H1 (cell line): Measurements from ENCODE around the gene PRKN. TPM values are rescaled to one million over a fixed set of nuclear protein-coding genes. Genes with fewer than 3 reads are reported as not detected.

Experiments used
- CTCF ChIA-PET: fragments of 300-600 bp; sonication (Branson Sonifier 250); formaldehyde crosslinking; loops from one replicate; lab custom pipeline; 2021; ENCODE audit not compliant: partially characterized antibody; lab: Charles Lee
- POLR2A ChIA-PET: fragments of 300-600 bp; sonication (Branson Sonifier 250); formaldehyde crosslinking; loops from one replicate; lab custom pipeline; 2021; ENCODE audit warnings: inconsistent platforms; ENCODE audit not compliant: partially characterized antibody; lab: Charles Lee
- DNase-seq, 2 experiments: peaks; one replicate each; pipeline versions ENCODE4 v3.0.0 to v3.0.0-alpha.2; 2010 to 2022; ENCODE audit warnings: low spot score in 2 of 2, low read depth in 1 of 2, mixed read lengths in 1 of 2
- FAIRE-seq: peaks from 2 replicates; lab custom pipeline; 2011; peaks lifted over from hg19 to GRCh38; lab: Jason Lieb, UNC
- H2AFZ ChIP-seq: 2 replicates; pipeline ENCODE4 v1.8.1; 2012; ENCODE audit warnings: low read length, inconsistent platforms
- H2AK5ac ChIP-seq: 2 replicates; pipeline ENCODE4 v1.6.1; 2013; ENCODE audit warnings: low read depth, low read length
- H2BK120ac ChIP-seq: replicated peaks from 2 replicates; pipeline ENCODE3; 2013; ENCODE audit warnings: low read depth, low read length, inconsistent platforms
- H2BK12ac ChIP-seq: 2 replicates; pipeline ENCODE4 v1.6.1; 2013; ENCODE audit warnings: low read depth, low read length
- H2BK15ac ChIP-seq: 2 replicates; pipeline ENCODE4 v1.6.1; 2013; ENCODE audit warnings: low read length
- H2BK20ac ChIP-seq: 2 replicates; pipeline ENCODE4 v1.6.1; 2013; ENCODE audit warnings: low read length
- H2BK5ac ChIP-seq: 2 replicates; pipeline ENCODE4 v1.6.1; 2013; ENCODE audit warnings: low read depth, low read length
- H3K14ac ChIP-seq: 2 replicates; pipeline ENCODE4 v1.6.1; 2013; ENCODE audit warnings: inconsistent platforms; ENCODE audit not compliant: insufficient read length
- H3K18ac ChIP-seq: 2 replicates; pipeline ENCODE4 v1.6.1; 2013; ENCODE audit warnings: low read length; ENCODE audit errors: extremely low read depth
- H3K23ac ChIP-seq: 2 replicates; pipeline ENCODE4 v1.6.1; 2013; ENCODE audit warnings: inconsistent platforms; ENCODE audit not compliant: insufficient read length
- H3K23me2 ChIP-seq: 2 replicates; pipeline ENCODE4 v1.6.1; 2013; ENCODE audit warnings: low read depth, low read length
- H3K27ac ChIP-seq: 2 replicates; pipeline ENCODE4 v1.6.1; 2011; ENCODE audit warnings: low read depth, low read length, inconsistent platforms
- H3K27me3 ChIP-seq, 4 experiments: replicated peaks in 1 of 4; 1 replicate in 1 of 4; 2 replicates in 3 of 4; pipeline versions ENCODE4 v1.6.1 to v1.8.1; 2011 to 2013; ENCODE audit warnings: low read length in 3 of 4, mild to moderate bottlenecking in 3 of 4, inconsistent platforms in 2 of 4, mixed read lengths in 2 of 4, moderate library complexity in 1 of 4; ENCODE audit not compliant: control insufficient read depth in 3 of 4, insufficient read depth in 3 of 4; ENCODE audit errors: extremely low read depth in 1 of 4
- H3K36me3 ChIP-seq, 4 experiments: 2 replicates each; pipeline versions ENCODE4 v1.6.1 to v1.8.1; 2011 to 2013; ENCODE audit warnings: mild to moderate bottlenecking in 4 of 4, low read length in 3 of 4, moderate library complexity in 2 of 4, control low read depth in 1 of 4, inconsistent platforms in 1 of 4; ENCODE audit not compliant: insufficient read depth in 4 of 4, control insufficient read depth in 2 of 4
- H3K4ac ChIP-seq: replicated peaks from 2 replicates; pipeline ENCODE3; 2013; ENCODE audit warnings: low read length, low read depth, mixed read lengths, inconsistent platforms; ENCODE audit not compliant: insufficient read length
- H3K4me1 ChIP-seq, 4 experiments: replicated peaks in 1 of 4; 1 replicate in 1 of 4; 2 replicates in 3 of 4; pipeline versions ENCODE4 v1.6.1 to v1.8.1; 2011 to 2013; ENCODE audit warnings: low read length in 3 of 4, inconsistent platforms in 2 of 4, mixed read lengths in 1 of 4; ENCODE audit not compliant: insufficient read depth in 4 of 4, control insufficient read depth in 3 of 4
- H3K4me2 ChIP-seq, 2 experiments: 2 replicates each; pipeline versions ENCODE4 v1.6.1 to v1.8.1; 2011 to 2013; ENCODE audit warnings: low read depth in 2 of 2, low read length in 2 of 2, control low read depth in 1 of 2, inconsistent platforms in 1 of 2, mild to moderate bottlenecking in 1 of 2; ENCODE audit not compliant: insufficient read depth in 1 of 2
- H3K4me3 ChIP-seq, 4 experiments: fragments of 200-600, 300-600 bp in 1 of 4; sonication (generic), shearing (Covaris generic), sonication (Bioruptor Twin) in 1 of 4; 2 replicates each; pipeline versions ENCODE4 v1.5.1 to v1.8.1; 2011 to 2016; ENCODE audit warnings: low read length in 4 of 4, low read depth in 3 of 4, control low read depth in 2 of 4, inconsistent platforms in 2 of 4, mild to moderate bottlenecking in 2 of 4, mixed read lengths in 1 of 4, moderate library complexity in 1 of 4; ENCODE audit not compliant: insufficient read depth in 2 of 4; ENCODE audit errors: extremely low read depth in 1 of 4
- H3K56ac ChIP-seq: replicated peaks from 2 replicates; pipeline ENCODE3; 2013; ENCODE audit warnings: low read depth, mild to moderate bottlenecking, mixed read lengths, low read length, inconsistent platforms; ENCODE audit not compliant: insufficient read length
- H3K79me1 ChIP-seq: 2 replicates; pipeline ENCODE4 v1.6.1; 2013; ENCODE audit warnings: low read depth, low read length, control low read depth
- H3K79me2 ChIP-seq, 2 experiments: 2 replicates each; pipeline versions ENCODE4 v1.6.1 to v1.8.1; 2012 to 2013; ENCODE audit warnings: low read length in 2 of 2, mild to moderate bottlenecking in 2 of 2, inconsistent platforms in 1 of 2; ENCODE audit not compliant: insufficient read depth in 2 of 2, control insufficient read depth in 1 of 2
- H3K9ac ChIP-seq, 4 experiments: replicated peaks in 1 of 4; 1 replicate in 1 of 4; 2 replicates in 3 of 4; pipeline versions ENCODE4 v1.6.1 to v1.8.1; 2011 to 2013; ENCODE audit warnings: low read depth in 3 of 4, low read length in 3 of 4, control low read depth in 2 of 4, mild to moderate bottlenecking in 2 of 4, moderate library complexity in 2 of 4, inconsistent platforms in 1 of 4; ENCODE audit errors: extremely low read depth in 1 of 4
- H3K9me3 ChIP-seq, 2 experiments: 2 replicates each; pipeline versions ENCODE4 v1.6.1 to v1.8.1; 2012 to 2013; ENCODE audit warnings: mild to moderate bottlenecking in 2 of 2, moderate library complexity in 2 of 2, control low read depth in 1 of 2, inconsistent platforms in 1 of 2, low read depth in 1 of 2, low read length in 1 of 2, mixed read lengths in 1 of 2; ENCODE audit not compliant: insufficient read depth in 2 of 2
- H4K20me1 ChIP-seq, 2 experiments: replicated peaks in 1 of 2; 2 replicates each; pipeline versions ENCODE3 to v1.8.1; 2011 to 2013; ENCODE audit warnings: inconsistent platforms in 2 of 2, low read length in 2 of 2, mild to moderate bottlenecking in 1 of 2; ENCODE audit not compliant: insufficient read depth in 2 of 2, control insufficient read depth in 1 of 2
- H4K5ac ChIP-seq: 2 replicates; pipeline ENCODE4 v1.6.1; 2013; ENCODE audit warnings: low read length, low read depth, mixed read lengths, inconsistent platforms; ENCODE audit not compliant: insufficient read length
- H4K8ac ChIP-seq: 2 replicates; pipeline ENCODE4 v1.8.0; 2013; ENCODE audit warnings: mild to moderate bottlenecking, moderate library complexity, low read length, inconsistent platforms; ENCODE audit not compliant: insufficient read depth; ENCODE audit errors: extremely low read depth
- H4K91ac ChIP-seq: replicated peaks from 2 replicates; pipeline ENCODE3; 2013; ENCODE audit warnings: low read length, mixed read lengths, inconsistent platforms; ENCODE audit not compliant: insufficient read length
- YY1 ChIP-seq: IDR thresholded peaks from 2 replicates; pipeline ENCODE4 v1.6.1; 2011; ENCODE audit warnings: low read depth, mild to moderate bottlenecking, low read length
- WGBS, 2 experiments: shearing (Covaris generic) in 1 of 2; methylation state at CpG; one replicate each; pipeline versions ENCODE4 v1.1.6 to v1.1.7; 2013 to 2015; ENCODE audit warnings: low lambda C conversion rate in 2 of 2, mixed read lengths in 2 of 2, inconsistent platforms in 1 of 2, low coverage in 1 of 2, missing lambda C conversion rate in 1 of 2; ENCODE audit not compliant: insufficient replicate concordance in 2 of 2, insufficient coverage in 1 of 2, insufficient read length in 1 of 2; ENCODE audit errors: extremely low coverage in 1 of 2, missing lambda C conversion rate in 1 of 2; 5-methylcytosine and 5-hydroxymethylcytosine counted together
- polyA plus RNA-seq, 7 experiments: library from polyadenylated mRNA; depleted of rRNA in 3 of 7; stranded (reverse) in 5 of 7; unstranded in 2 of 7; fragments of >200 nt in 5 of 7; fragments of 200-250 nt in 2 of 7; gene quantifications; 1 replicate in 5 of 7; 2 replicates in 1 of 7; 4 replicates in 1 of 7; pipeline versions ENCODE4 v1.2.1 to v1.2.3, GENCODE V29; 2011 to 2013; ENCODE audit warnings: missing spikeins in 2 of 7, mixed read lengths in 2 of 7
- total RNA-seq: library from RNA; stranded (reverse); fragmentation: NEBNext Ultra II Directional; extraction: Animal tissue kit (Norgen Biotek cat#: 25700); gene quantifications from 2 replicates; pipeline ENCODE4 v1.2.1, GENCODE V29; 2021

The PRKN gene
- total and polyA plus RNA-seq, 2 of the 8 experiments (the other 6 are each of a cell fraction or from before 2014, with no cell fraction given): 0.13 to 0.29 TPM

GRCh38 chr6:162029873-162030576, 697.5 kb downstream of the PRKN start:
- Histone ChIP-seq H3K9ac (no peak overlapping the region), H3K79me1 (no peaks in the 10 kb centered on the region), H2BK12ac (no peak overlapping the region), H3K4me3 (no peak overlapping the region), H3K23ac (no peak overlapping the region), H2BK15ac (no peak overlapping the region), H3K23me2 (no peaks in the 10 kb centered on the region), H3K9me3 (no peaks in the 10 kb centered on the region), H4K8ac (no peak overlapping the region), H3K36me3 (no peaks in the 10 kb centered on the region), H4K20me1 (no peaks in the 10 kb centered on the region), H3K14ac (no peak overlapping the region), H3K4me1 (no peaks in the 10 kb centered on the region), H2BK120ac (no peak overlapping the region), H3K4me2 (no peak overlapping the region), H2AFZ (no peak overlapping the region), H2AK5ac (no peak overlapping the region), H2BK20ac (no peak overlapping the region), H3K79me2 (no peaks in the 10 kb centered on the region), H3K27ac (no peak overlapping the region), H3K27me3 (no peaks in the 10 kb centered on the region), H4K5ac (no peak overlapping the region), H4K91ac (no peak overlapping the region), H3K4ac (no peak overlapping the region), H3K56ac (no peak overlapping the region), H3K18ac (no peak overlapping the region), H2BK5ac (no peak overlapping the region)
- CTCF ChIA-PET: no interaction called here
- WGBS, 2 experiments: 96% methylated on average over 7 of the region's 7 CpGs; no CpG with 5 or more reads in 1 of the 2 experiments
- POLR2A ChIA-PET: interaction anchor here (0.6 kb wide), 1 partner anchor 10 kb away, joined by 4 read pairs; no protein-coding TSS in a partner anchor
- FAIRE-seq (no peak), DNase-seq (no peak)
- TF ChIP-seq YY1: no peak
